GM13977 (cell line): ENCODE results near the gene KIF5A.

Source experiments
- DNase-seq: peaks from one replicate; pipeline ENCODE4 v3.0.0; 2012; ENCODE audit warnings: low spot score
- CTCF ChIP-seq: IDR thresholded peaks from 2 replicates; pipeline ENCODE4 v1.5.1; 2012; ENCODE audit warnings: mild to moderate bottlenecking, control low read depth; ENCODE audit not compliant: insufficient read depth; ENCODE audit errors: extremely low read depth, missing control alignments
- in situ Hi-C: fragments of 300-500 bp; cut with MboI; formaldehyde crosslinking; loops from one replicate; pipeline ENCODE4 v1.12.0; 2022; ENCODE audit warnings: low sequenced_read_pairs, low pct_unique_long_range_greater_than_20kb, mixed read lengths, inconsistent platforms; ENCODE audit not compliant: unreplicated experiment

The KIF5A gene

GRCh38 chr12:57550641-57551549 lies 1.1 kb downstream of the KIF5A start:
- no peak for DNase-seq
- in situ Hi-C loops, result no loop called here
- TF ChIP-seq CTCF, result no peak

GRCh38 chr12:57551637-57552305 lies 1.9 kb downstream of the KIF5A start:
- in situ Hi-C loops, result no loop called here
- no peak for TF ChIP-seq CTCF
- no peak for DNase-seq

- no peak for TF ChIP-seq CTCF
- in situ Hi-C loops, result no loop called here
- no peak for DNase-seq
These were observed 2.4 kb downstream of the KIF5A start for GRCh38 chr12:57552306-57552651.

GRCh38 chr12:57552835-57553313 lies 3.0 kb downstream of the KIF5A start:
- in situ Hi-C loops, result no loop called here
- no peak for TF ChIP-seq CTCF
- DNase-seq, result no peak

GRCh38 chr12:57553343-57554202 lies 3.7 kb downstream of the KIF5A start:
- DNase-seq, result no peak
- in situ Hi-C loops, result no loop called here
- TF ChIP-seq CTCF, result no peak

- in situ Hi-C loops, result no loop called here
- DNase-seq, result no peak
- no peak for TF ChIP-seq CTCF
These were observed 4.6 kb downstream of the KIF5A start for GRCh38 chr12:57554453-57554852.
